NCI-H748 treated with DMSO at 0.1 percent for 48 hours (cell line): ENCODE results near the gene PCDHGB7.
"Not testable (repeated sequence)": the region's sequence is repeated elsewhere in the genome, so short reads cannot be mapped to it uniquely, and the experiment has no call there.

Experiments
- DNase-seq: peaks from one replicate; lab custom pipeline; 2025; lab: John Stamatoyannopoulos, UW

Gene PCDHGB7

GRCh38 chr5:141397756-141398551, 19.5 kb upstream of the PCDHGB7 start, which contains the start of gene PCDHGB5:
Gene PCDHGB5, plus strand, starts transcription at chr5:141397947. Its CDS starts 181 bp downstream, at chr5:141398128.
- DNase-seq, result peak; percentile 50

DNA sequence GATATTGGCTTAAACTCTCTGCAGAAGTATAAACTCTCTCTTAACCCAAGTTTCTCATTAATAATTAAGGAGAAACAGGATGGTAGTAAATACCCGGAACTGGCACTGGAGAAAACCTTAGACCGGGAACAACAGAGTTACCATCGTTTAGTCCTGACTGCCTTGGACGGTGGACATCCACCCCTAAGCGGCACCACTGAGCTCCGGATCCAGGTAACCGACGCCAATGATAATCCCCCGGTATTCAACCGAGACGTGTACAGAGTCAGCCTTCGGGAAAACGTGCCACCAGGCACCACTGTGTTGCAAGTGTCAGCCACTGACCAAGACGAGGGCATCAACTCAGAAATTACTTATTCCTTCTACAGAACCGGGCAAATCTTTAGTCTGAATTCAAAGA, 18.9 kb upstream of the PCDHGB7 start:
- DNase-seq, result no peak

GRCh38 chr5:141399555-141400258, 17.8 kb upstream of the PCDHGB7 start:
- DNase-seq, result no peak

GRCh38 chr5:141402553-141403243, 14.8 kb upstream of the PCDHGB7 start, which contains the start of gene PCDHGA9:
Gene PCDHGA9, plus strand, starts transcription at chr5:141402778. Its CDS starts 175 bp downstream, at chr5:141402953.
- no peak for DNase-seq

- DNase-seq, result no peak
Measured at GRCh38 chr5:141403387-141403786, 14.1 kb upstream of the PCDHGB7 start.

GRCh38 chr5:141407790-141408505, 9.5 kb upstream of the PCDHGB7 start, which contains the start of gene PCDHGB6:
Gene PCDHGB6, plus strand, starts transcription at chr5:141408021. Its CDS starts 182 bp downstream, at chr5:141408203.
- not testable (repeated sequence) for DNase-seq

DNA sequence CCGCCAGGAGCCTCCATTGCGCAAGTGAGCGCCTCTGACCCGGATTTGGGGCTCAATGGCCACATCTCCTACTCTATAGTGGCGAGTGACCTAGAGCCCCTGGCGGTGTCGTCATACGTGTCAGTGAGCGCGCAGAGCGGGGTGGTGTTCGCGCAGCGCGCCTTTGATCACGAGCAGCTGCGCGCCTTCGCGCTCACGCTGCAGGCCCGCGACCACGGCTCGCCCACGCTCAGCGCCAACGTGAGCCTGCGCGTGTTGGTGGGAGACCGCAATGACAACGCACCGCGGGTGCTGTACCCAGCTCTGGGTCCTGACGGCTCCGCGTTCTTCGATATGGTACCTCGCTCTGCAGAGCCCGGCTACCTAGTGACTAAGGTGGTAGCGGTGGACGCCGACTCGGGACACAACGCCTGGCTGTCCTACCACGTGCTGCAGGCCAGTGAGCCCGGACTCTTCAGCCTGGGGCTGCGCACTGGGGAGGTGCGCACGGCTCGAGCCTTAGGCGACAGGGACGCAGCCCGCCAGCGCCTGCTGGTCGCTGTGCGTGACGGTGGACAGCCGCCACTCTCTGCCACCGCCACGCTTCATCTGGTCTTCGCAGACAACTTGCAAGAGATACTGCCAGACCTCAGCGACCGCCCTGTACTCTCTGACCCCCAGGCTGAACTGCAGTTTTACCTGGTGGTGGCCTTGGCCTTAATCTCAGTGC, 7.7 kb upstream of the PCDHGB7 start:
- DNase-seq, result no peak

GRCh38 chr5:141411575-141411974, 5.9 kb upstream of the PCDHGB7 start:
- DNase-seq, result no peak

DNA sequence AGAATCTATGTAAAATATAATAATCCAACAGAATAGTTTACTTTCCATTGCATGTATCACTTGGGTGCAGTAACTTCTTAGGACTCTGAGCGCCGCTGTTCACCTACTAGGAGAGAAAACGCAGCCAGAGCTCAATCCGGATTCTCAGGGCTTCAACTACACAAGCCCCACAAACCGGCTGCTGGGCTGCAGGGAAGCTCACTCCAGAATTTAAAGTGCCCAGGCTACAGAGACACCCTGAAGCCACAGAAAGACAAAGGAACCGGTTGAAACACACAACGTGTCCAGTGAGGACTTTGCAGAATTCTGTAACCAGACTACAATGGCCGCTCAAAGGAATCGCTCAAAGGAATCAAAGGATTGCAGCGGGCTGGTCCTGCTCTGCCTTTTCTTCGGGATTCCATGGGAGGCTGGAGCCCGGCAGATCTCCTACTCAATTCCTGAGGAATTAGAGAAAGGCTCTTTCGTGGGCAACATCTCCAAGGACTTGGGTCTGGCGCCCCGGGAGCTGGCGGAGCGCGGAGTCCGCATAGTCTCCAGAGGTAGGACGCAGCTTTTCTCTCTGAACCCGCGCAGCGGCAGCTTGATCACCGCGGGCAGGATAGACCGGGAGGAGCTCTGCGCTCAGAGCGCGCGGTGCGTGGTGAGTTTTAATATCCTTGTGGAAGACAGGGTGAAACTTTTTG, 4.5 kb upstream of the PCDHGB7 start, which contains the start of gene PCDHGA10:
Gene PCDHGA10 (plus strand): TSS at position 134 of the 686 bp plus-strand sequence. CDS start 189 bp downstream, at position 323.
- DNase-seq, result peak; percentile 65

DNA sequence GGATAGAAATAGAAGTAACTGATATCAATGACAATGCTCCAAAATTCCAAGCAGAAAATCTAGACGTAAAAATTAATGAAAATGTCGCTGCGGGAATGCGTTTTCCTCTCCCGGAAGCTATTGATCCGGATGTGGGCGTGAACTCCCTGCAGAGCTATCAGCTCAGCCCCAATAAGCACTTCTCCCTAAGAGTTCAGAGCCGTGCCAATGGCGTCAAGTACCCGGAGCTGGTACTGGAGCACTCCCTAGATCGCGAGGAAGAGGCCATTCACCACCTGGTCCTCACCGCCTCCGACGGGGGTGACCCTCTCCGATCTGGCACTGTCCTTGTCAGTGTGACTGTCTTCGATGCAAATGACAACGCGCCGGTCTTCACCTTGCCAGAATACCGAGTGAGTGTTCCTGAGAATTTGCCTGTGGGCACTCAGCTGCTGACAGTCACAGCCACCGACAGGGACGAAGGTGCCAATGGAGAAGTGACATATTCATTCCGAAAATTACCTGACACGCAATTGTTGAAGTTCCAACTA, 3.9 kb upstream of the PCDHGB7 start:
- DNase-seq, result peak; percentile 7

- not testable (repeated sequence) for DNase-seq
Measured at GRCh38 chr5:141414548-141415274, 2.8 kb upstream of the PCDHGB7 start.

DNA sequence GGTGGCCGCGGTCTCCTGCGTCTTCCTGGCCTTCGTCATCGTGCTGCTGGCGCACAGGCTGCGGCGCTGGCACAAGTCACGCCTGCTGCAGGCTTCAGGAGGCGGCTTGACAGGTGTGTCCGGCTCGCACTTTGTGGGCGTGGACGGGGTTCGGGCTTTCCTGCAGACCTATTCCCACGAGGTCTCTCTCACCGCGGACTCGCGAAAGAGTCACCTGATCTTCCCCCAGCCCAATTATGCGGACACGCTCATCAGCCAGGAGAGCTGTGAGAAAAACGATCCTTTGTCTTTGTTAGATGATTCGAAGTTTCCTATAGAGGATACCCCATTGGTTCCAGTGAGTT, 2.2 kb upstream of the PCDHGB7 start:
- DNase-seq, result not testable (repeated sequence)

- DNase-seq, result no peak
Measured at GRCh38 chr5:141419074-141419880, 1.8 kb downstream of the PCDHGB7 start.

GRCh38 chr5:141420855-141421488, 3.5 kb downstream of the PCDHGB7 start, which contains the start of gene PCDHGA11:
Gene PCDHGA11, plus strand, starts transcription at chr5:141421051. Its CDS starts 177 bp downstream, at chr5:141421228.
- DNase-seq, result no peak

GRCh38 chr5:141421489-141421855, 4.0 kb downstream of the PCDHGB7 start:
- DNase-seq, result no peak

DNA sequence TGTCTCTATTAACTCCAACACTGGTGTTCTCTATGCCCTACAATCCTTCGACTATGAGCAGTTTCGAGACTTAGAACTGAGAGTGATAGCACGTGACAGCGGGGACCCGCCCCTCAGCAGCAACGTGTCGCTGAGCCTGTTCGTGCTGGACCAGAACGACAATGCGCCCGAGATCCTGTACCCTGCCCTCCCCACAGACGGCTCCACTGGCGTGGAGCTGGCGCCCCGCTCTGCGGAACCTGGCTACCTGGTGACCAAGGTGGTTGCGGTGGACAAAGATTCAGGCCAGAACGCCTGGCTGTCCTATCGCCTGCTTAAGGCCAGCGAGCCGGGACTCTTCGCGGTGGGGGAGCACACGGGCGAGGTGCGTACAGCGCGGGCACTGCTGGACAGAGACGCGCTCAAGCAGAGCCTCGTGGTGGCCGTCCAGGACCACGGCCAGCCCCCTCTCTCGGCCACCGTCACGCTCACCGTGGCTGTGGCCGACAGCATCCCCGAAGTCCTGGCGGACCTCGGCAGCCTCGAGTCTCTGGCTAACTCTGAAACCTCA, 5.3 kb downstream of the PCDHGB7 start:
- DNase-seq, result no peak

- DNase-seq, result no peak
Measured at GRCh38 chr5:141427783-141428426, 10.4 kb downstream of the PCDHGB7 start.
